Left ventricle myocardium inferior (tissue), 1 donor: ENCODE results near the gene CHD9. TPM values are rescaled to one million over a fixed set of nuclear protein-coding genes. Genes with fewer than 3 reads are reported as not detected.

Experiments used
- DNase-seq: peaks from one replicate; pipeline ENCODE4 v3.0.0-alpha.2; 2020
- H3K27ac ChIP-seq: fragments of 200-600 bp; replicated peaks from 2 replicates; pipeline ENCODE4 v1.8.0; 2021
- H3K27me3 ChIP-seq: fragments of 200-600 bp; 2 replicates; pipeline ENCODE4 v1.8.0; 2021; ENCODE audit warnings: low read depth
- H3K36me3 ChIP-seq: fragments of 200-600 bp; 2 replicates; pipeline ENCODE4 v1.8.0; 2021
- H3K4me1 ChIP-seq: fragments of 200-600 bp; 2 replicates; pipeline ENCODE4 v1.8.0; 2021
- H3K4me3 ChIP-seq: fragments of 200-600 bp; 2 replicates; pipeline ENCODE4 v1.8.0; 2021; ENCODE audit warnings: mild to moderate bottlenecking, moderate library complexity
- H3K9me3 ChIP-seq: fragments of 200-600 bp; replicated peaks from 2 replicates; pipeline ENCODE4 v1.8.0; 2021
- intact Hi-C: fragments of 100-400 bp; cut with micrococcal nuclease; formaldehyde crosslinking; loops from one replicate; pipeline ENCODE4 v1.11.0; 2022
- total RNA-seq: library from RNA; stranded (reverse); fragmentation: NEBNext Ultra II Directional; extraction: Animal tissue kit (Norgen Biotek cat#: 25700); gene quantifications from one replicate; pipeline ENCODE4 v1.2.1, GENCODE V29; 2021
- TF ChIP-seq, protein P1 (sequence below): fragments of 200-600 bp; IDR thresholded peaks from 2 replicates; pipeline ENCODE4 v1.8.0; 2021; ENCODE audit warnings: antibody characterized with exemption, mild to moderate bottlenecking, borderline replicate concordance
- donor health status: DM: no; HTN: yes; CAD: no; lungs with severe emphysema.

Gene CHD9
- total RNA-seq, 1 donor from 2014 or later: 38.9 TPM

DNA sequence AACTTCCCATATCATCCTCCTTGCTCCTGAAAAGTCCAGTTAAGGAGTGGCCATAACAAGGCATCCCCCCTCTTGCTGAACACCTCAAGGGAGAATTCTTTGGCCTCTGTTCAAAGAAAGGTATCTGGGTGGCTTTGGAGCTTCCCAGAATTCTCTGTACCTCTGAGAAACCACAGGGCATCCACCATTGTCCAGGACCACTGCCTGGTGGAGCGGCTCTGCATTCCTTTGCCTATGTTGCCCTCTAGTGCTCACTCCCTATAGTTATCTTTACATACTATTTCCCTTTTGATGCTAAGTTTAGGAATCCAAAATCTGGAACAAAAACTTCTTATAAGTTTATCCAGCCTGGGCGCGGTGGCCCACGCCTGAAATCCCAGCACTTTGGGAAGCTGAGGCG, 32.4 kb upstream of the CHD9 start:
- no peak for DNase-seq
- Histone ChIP-seq H3K36me3 (no peaks in the 10 kb centered on the region), H3K9me3 (no peaks in the 10 kb centered on the region), H3K27me3 (no peaks in the 10 kb centered on the region), H3K4me1 (no peaks in the 10 kb centered on the region), H3K27ac (no peak overlapping the region), H3K4me3 (no peak overlapping the region)
- intact Hi-C loops: no loop called here
- TF ChIP-seq, protein P1, sequence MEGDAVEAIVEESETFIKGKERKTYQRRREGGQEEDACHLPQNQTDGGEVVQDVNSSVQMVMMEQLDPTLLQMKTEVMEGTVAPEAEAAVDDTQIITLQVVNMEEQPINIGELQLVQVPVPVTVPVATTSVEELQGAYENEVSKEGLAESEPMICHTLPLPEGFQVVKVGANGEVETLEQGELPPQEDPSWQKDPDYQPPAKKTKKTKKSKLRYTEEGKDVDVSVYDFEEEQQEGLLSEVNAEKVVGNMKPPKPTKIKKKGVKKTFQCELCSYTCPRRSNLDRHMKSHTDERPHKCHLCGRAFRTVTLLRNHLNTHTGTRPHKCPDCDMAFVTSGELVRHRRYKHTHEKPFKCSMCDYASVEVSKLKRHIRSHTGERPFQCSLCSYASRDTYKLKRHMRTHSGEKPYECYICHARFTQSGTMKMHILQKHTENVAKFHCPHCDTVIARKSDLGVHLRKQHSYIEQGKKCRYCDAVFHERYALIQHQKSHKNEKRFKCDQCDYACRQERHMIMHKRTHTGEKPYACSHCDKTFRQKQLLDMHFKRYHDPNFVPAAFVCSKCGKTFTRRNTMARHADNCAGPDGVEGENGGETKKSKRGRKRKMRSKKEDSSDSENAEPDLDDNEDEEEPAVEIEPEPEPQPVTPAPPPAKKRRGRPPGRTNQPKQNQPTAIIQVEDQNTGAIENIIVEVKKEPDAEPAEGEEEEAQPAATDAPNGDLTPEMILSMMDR: peak; percentile 65

- Histone ChIP-seq H3K9me3 (no peaks in the 10 kb centered on the region), H3K27ac (no peak overlapping the region), H3K4me1 (no peaks in the 10 kb centered on the region), H3K4me3 (no peak overlapping the region), H3K36me3 (no peaks in the 10 kb centered on the region), H3K27me3 (no peaks in the 10 kb centered on the region)
- no peak for DNase-seq
- intact Hi-C loops: no loop called here
- TF ChIP-seq, protein P1: no peak
These were observed 30.7 kb upstream of the CHD9 start for GRCh38 chr16:53024045-53024444.

- no peaks in the 10 kb centered on the region for H3K36me3 ChIP-seq
- peaks cover 11% of the 10 kb centered on the region for H3K9me3 ChIP-seq
- H3K4me1 ChIP-seq: no peaks in the 10 kb centered on the region
- no peak overlapping the region for H3K27ac ChIP-seq
- peaks cover 6% of the 10 kb centered on the region for H3K27me3 ChIP-seq
- H3K4me3 ChIP-seq: no peak overlapping the region
- DNase-seq: no peak
- TF ChIP-seq, protein P1: no peak
- intact Hi-C loops: no loop called here
These were observed 24.8 kb upstream of the CHD9 start for GRCh38 chr16:53029971-53030370.

DNA sequence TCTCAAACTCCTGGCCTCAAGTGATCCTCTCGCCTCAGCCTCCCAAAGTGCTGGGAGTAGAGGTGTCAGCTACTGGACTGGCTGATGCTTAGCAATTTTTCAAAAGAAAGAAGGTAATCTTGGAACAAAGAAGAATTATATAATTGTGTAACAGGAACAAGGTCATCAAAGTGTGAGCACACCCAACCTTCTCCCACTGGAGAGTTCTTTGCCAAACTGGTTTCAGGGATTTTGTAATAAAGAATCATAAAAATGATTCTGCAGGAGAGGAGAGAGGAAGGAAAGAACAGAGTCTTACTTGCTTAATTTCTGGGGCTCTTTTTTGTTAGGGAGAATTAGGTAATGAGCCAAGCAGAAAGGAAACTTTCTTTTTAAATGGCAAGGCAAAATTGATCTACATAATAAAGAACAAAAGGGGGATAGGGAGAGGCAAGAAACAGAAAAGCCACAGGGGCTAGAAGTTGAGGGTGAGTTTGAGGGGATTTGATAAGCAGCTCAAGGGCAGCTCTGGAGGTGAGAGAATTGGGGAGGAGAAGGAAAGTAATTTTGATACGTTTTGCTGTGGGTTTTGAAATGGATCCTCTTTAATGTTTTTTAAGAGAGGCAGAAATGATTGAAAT, 23.4 kb upstream of the CHD9 start:
- H3K9me3 ChIP-seq: peaks cover 11% of the 10 kb centered on the region
- no peak overlapping the region for H3K4me3 ChIP-seq
- intact Hi-C loops: no loop called here
- peaks cover 6% of the 10 kb centered on the region for H3K27me3 ChIP-seq
- H3K27ac ChIP-seq: peak overlapping the region; percentile 47
- no peaks in the 10 kb centered on the region for H3K4me1 ChIP-seq
- H3K36me3 ChIP-seq: no peaks in the 10 kb centered on the region
- TF ChIP-seq, protein P1: no peak
- DNase-seq: no peak

- H3K27me3 ChIP-seq: peaks cover 6% of the 10 kb centered on the region
- intact Hi-C loops: no loop called here
- H3K4me1 ChIP-seq: no peaks in the 10 kb centered on the region
- DNase-seq: no peak
- H3K9me3 ChIP-seq: peaks cover 11% of the 10 kb centered on the region
- H3K27ac ChIP-seq: no peak overlapping the region
- TF ChIP-seq, protein P1: no peak
- H3K36me3 ChIP-seq: no peaks in the 10 kb centered on the region
- no peak overlapping the region for H3K4me3 ChIP-seq
These were observed 20.5 kb upstream of the CHD9 start for GRCh38 chr16:53034306-53034705.
